Ishikawa (cell line): ENCODE results near the gene BDH2.

Experiments
- CEBPB ChIP-seq: IDR thresholded peaks from 2 replicates; pipeline ENCODE4 v1.6.1; 2012
- CREB1 ChIP-seq: IDR thresholded peaks from 2 replicates; pipeline ENCODE4 v1.6.1; 2012; ENCODE audit warnings: low read depth
- EGR1 ChIP-seq: IDR thresholded peaks from 2 replicates; pipeline ENCODE4 v1.6.1; 2012
- FOXM1 ChIP-seq: IDR thresholded peaks from 2 replicates; pipeline ENCODE4 v1.6.1; 2012; ENCODE audit warnings: low read depth, borderline replicate concordance
- NFIC ChIP-seq: IDR thresholded peaks from 2 replicates; pipeline ENCODE4 v1.6.1; 2012
- RAD21 ChIP-seq: IDR thresholded peaks from 2 replicates; pipeline ENCODE4 v1.6.1; 2012; ENCODE audit warnings: low read depth
- TAF1 ChIP-seq: IDR thresholded peaks from 2 replicates; pipeline ENCODE4 v1.6.1; 2012; ENCODE audit warnings: low read depth, mild to moderate bottlenecking
- TCF12 ChIP-seq: IDR thresholded peaks from 2 replicates; pipeline ENCODE4 v1.6.1; 2012; ENCODE audit warnings: low read depth
- TEAD4 ChIP-seq: IDR thresholded peaks from 2 replicates; pipeline ENCODE4 v1.6.1; 2012
- USF1 ChIP-seq: IDR thresholded peaks from 2 replicates; pipeline ENCODE4 v1.6.1; 2012
- YY1 ChIP-seq: IDR thresholded peaks from 2 replicates; pipeline ENCODE4 v1.6.1; 2012; ENCODE audit warnings: low read depth
- ZBTB7A ChIP-seq: IDR thresholded peaks from 2 replicates; pipeline ENCODE4 v1.6.1; 2012; ENCODE audit warnings: low read depth
- TF ChIP-seq, protein P1 (sequence below): IDR thresholded peaks from 2 replicates; pipeline ENCODE4 v1.6.1; 2012; ENCODE audit warnings: low read depth, mild to moderate bottlenecking
- TF ChIP-seq, protein P2 (sequence below): IDR thresholded peaks from 2 replicates; pipeline ENCODE4 v1.6.1; 2012

The BDH2 gene

DNA sequence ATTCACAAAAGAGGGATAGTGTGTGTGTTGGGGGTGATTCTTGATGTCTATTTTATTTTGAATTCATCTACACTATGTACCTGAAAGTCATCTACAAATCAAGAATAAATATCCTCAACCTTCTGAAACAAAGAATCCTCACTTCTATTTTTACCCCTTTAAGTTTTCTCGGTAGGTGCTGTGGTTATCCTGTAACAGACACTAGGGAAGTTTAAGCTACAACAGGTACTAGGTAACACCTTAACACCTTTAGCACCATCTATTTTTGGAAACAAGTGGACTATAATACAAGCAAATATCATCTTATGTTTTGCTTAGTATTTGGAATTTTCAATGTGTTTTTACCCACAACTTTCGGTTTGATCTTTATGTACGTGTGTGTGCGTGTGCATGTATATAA is 12.0 kb upstream of the BDH2 start:
- no peak for TF ChIP-seq YY1
- no peak for TF ChIP-seq ZBTB7A
- no peak for TF ChIP-seq TEAD4
- TF ChIP-seq, protein P1, sequence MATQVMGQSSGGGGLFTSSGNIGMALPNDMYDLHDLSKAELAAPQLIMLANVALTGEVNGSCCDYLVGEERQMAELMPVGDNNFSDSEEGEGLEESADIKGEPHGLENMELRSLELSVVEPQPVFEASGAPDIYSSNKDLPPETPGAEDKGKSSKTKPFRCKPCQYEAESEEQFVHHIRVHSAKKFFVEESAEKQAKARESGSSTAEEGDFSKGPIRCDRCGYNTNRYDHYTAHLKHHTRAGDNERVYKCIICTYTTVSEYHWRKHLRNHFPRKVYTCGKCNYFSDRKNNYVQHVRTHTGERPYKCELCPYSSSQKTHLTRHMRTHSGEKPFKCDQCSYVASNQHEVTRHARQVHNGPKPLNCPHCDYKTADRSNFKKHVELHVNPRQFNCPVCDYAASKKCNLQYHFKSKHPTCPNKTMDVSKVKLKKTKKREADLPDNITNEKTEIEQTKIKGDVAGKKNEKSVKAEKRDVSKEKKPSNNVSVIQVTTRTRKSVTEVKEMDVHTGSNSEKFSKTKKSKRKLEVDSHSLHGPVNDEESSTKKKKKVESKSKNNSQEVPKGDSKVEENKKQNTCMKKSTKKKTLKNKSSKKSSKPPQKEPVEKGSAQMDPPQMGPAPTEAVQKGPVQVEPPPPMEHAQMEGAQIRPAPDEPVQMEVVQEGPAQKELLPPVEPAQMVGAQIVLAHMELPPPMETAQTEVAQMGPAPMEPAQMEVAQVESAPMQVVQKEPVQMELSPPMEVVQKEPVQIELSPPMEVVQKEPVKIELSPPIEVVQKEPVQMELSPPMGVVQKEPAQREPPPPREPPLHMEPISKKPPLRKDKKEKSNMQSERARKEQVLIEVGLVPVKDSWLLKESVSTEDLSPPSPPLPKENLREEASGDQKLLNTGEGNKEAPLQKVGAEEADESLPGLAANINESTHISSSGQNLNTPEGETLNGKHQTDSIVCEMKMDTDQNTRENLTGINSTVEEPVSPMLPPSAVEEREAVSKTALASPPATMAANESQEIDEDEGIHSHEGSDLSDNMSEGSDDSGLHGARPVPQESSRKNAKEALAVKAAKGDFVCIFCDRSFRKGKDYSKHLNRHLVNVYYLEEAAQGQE: no peak

DNA sequence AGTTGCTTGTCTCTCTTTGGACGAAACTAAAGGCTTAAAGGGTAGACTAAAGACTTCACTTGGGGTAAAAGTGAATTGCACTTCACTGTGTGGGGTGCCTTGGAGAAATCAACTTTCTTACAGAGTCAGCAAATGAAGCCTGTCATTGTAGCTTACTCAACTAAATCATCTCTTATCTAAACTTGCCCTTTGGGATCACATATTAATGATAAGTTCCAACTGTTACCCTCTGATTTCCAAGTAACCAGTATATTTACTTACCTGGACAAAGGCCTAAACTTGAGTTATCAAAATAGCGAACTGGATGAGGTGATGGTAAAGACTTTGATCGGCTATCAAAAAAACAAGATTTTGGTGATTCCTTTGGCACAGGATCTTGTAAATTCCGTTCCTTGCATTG is 8.9 kb upstream of the BDH2 start:
- TF ChIP-seq TAF1 (no peak), TEAD4 (no peak), USF1 (no peak), NFIC (no peak), ZBTB7A (no peak), YY1 (no peak), CREB1 (no peak), CEBPB (no peak), FOXM1 (no peak), EGR1 (no peak)
- TF ChIP-seq, protein P2, sequence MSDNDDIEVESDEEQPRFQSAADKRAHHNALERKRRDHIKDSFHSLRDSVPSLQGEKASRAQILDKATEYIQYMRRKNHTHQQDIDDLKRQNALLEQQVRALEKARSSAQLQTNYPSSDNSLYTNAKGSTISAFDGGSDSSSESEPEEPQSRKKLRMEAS: no peak
- TF ChIP-seq, protein P1: no peak

DNA sequence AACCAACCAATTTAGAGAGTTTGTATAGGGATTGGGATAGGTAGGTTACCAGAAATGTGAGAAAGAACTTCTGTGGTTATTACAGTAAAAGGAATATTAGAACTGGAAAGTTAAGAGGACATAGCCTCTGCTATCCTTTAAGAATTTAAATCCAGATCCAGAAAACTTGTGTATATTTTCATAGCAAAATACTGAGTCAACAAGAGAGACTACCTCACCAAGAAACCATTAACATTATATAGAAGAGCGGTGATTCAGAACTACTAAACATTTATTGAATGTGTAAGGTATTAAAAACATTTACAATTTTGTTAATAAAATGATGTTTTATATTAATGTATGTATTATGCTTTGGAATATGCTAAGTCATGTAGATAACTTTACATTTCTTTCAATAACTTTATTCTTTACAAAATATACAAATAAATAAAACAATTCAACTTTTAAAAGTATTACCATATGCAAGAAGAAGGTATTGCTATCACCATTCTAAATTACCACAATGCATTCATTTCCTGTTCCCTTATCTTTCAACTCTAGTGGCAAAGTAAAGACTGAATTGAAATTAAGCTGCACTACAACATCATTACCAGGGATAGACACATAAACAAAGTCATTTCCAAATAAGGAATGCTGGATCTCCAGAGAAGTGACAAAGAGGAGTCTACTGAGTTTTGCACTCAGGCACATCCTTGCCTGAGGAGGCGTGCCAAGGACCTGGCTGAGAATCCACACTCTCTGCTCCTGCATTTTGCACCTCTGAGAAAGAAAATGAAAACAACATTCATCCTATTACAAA is 6.1 kb upstream of the BDH2 start:
- TF ChIP-seq CREB1 (no peak), FOXM1 (no peak), TCF12 (no peak), TEAD4 (no peak)
- TF ChIP-seq, protein P1: no peak

- no peak for TF ChIP-seq TEAD4
- no peak for TF ChIP-seq NFIC
- TF ChIP-seq, protein P2: no peak
- TF ChIP-seq ZBTB7A: no peak
- no peak for TF ChIP-seq RAD21
- no peak for TF ChIP-seq FOXM1
- TF ChIP-seq YY1: no peak
- TF ChIP-seq, protein P1: no peak
- TF ChIP-seq USF1: no peak
- no peak for TF ChIP-seq EGR1
Observed at GRCh38 chr4:103104886-103105285, 5.3 kb upstream of the BDH2 start.
